HG03175 (cell line): ENCODE data around the gene KRTAP2-2.

Experiments
- ATAC-seq: cut with Tn5 transposase; IDR thresholded peaks from one replicate; pipeline ENCODE4 v1.9.1; 2021; ENCODE audit warnings: mild to moderate bottlenecking, moderate library complexity; ENCODE audit not compliant: unreplicated experiment

KRTAP2-2 gene

GRCh38 chr17:41026715-41027471, 28.1 kb downstream of the KRTAP2-2 start, which contains the start of gene KRTAP1-5:
Gene KRTAP1-5 (minus strand): TSS chr17:41027208. CDS start chr17:41027155, 53 bp downstream.
- no peak for ATAC-seq

- ATAC-seq, result no peak
These were observed 30.3 kb downstream of the KRTAP2-2 start for GRCh38 chr17:41024697-41025096.

DNA sequence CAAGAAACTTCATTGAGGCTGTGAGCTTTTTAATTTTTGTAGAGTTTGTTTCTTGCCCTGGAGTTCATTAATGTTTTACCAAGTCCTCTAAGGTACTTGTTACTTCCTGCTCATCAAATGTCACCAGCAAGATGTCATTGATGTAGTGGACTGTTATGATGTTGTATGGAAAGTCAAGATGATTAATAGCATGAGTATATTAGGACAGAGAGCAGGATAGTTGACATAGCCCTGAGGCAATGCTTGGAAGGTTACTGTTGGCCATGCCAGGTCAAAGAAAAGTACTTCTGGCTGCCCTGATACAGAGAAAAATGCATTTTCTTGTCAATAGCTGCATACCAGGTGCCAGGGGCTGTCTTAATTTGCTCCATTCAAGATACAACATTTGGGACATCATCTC, 34.7 kb downstream of the KRTAP2-2 start:
- ATAC-seq, result no peak

DNA sequence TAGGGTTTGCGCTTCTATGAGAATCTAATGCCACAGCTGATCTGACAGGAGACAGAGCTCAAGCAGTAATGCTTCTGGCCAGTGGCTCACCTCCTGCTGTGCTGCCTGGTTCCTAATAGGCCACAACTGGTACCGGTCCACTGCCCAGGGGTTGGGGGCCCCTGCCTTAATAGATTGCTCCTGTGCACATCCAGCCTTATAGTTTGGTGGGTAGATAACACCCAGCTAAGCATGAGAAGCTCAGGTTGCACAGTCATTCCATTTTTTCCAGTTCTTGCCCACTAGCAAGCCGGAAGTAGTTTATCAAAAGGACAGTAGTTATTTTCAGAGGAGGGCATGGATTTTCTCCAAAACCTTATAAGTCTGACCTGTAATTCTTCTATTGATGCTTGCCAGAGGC, 35.6 kb downstream of the KRTAP2-2 start:
- no peak for ATAC-seq

DNA sequence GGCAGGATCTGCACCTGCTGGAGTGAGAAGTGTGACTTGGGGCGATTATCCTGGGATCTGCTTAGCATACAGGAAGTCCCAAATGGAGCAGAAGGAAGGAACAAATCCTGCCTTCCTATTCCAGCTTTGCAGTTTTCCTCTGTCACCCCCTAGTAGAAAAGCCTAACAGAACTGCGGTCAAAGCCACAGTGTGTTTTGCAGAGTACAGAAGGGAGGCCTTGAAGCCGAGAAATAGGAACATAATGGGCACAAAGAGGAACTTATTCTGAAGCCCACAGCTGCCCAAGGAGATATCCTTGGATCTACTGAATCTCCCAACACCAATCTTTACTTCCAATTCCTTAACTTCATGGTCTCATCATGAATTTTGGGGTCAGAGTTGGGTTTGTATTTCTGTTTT, 36.5 kb downstream of the KRTAP2-2 start:
- no peak for ATAC-seq

GRCh38 chr17:41016578-41017215, 38.3 kb downstream of the KRTAP2-2 start:
- no peak for ATAC-seq

DNA sequence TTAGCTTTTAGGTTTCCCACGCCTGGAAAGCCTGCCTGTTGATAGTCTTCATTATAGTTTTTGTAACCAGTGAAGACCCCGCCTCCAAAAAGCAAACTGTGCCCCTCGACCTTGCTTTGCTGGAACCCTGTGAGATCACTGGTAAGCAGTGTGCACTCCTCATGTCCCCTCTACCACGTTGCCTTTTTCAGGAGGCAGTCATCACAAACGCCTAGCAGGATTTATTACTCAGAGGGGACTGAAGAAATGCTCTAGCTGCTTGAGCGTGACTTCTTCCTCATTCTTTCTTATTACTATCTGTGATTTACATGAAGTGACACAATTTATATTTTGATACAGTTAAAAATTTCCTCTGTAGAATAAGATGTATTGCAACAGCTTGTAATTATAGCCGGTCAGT, 39.6 kb downstream of the KRTAP2-2 start:
- ATAC-seq, result no peak

DNA sequence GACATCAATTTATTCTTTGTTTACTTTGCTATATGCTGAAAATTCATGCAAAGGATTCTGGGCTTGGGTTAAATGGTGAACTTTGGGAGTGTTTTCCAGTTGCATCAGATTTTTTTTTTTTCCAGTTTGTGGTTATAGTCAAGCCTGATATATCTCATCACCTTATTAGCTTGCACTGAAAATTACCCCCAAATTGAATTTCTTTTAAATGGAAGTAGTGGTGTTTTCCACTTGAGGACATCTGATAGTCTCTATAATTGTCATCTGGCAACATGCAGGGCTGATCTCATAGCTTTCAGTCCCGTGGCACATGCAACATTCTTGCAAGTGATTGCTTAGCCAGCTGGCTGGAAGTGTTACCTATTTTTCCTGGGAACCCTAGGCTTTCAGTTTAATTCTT, 41.4 kb downstream of the KRTAP2-2 start:
- no peak for ATAC-seq

- no peak for ATAC-seq
These were observed 41.8 kb downstream of the KRTAP2-2 start for GRCh38 chr17:41013181-41013580.

DNA sequence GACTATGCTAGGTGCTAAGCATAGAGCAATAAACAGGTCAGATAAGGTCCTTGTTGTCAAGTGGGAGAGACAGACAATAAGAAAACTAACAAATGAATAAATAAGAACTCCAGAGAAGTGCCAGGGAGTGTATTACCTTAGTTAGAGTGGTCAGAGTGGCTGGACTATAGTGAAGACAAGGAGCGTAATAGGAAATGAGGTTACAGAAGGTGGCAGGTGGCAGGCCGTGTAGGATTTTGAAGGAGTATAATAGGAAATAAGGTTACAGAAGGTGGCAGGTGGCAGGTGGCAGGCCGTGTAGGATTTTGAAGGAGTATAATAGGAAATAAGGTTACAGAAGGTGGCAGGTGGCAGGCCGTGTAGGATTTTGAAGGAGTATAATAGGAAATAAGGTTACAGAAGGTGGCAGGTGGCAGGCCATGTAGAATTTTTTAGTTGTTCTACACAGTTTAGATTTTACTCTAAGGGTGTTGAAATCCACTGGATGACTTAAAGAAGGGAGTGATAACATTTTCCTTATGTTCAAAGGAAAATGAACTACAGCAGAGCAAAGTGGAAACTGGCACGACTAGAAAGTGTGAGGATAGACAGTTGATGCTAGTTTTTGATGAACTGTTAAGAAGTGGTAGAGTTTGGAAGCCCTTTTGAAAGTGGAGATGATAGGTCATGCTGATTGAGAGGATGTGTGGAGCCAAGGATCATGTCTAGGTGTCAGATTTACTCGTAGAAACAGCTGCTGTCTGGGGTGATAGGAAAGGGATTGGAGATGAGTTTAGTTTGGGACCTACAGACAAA, 42.5 kb downstream of the KRTAP2-2 start:
- no peak for ATAC-seq

DNA sequence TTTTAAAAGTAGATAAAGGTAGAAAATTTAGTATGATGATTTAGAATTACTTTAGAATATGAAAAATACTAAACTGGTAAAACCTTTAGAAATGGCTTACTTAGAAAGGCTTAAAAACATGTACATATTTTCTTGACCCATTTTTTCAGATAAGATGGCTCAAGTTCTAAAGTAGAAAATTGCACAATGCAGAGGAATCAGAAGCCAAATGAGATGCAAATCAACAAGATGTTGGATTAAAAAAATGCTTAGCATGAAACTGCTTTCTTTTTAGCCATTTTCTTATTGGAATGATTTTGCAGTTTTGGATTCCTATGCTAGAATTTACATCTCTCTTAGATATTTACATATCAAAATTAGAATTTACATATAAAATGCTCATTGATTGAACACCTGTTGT, 44.6 kb downstream of the KRTAP2-2 start:
- no peak for ATAC-seq

GRCh38 chr17:41009936-41010335, 45.1 kb downstream of the KRTAP2-2 start:
- no peak for ATAC-seq

- no peak for ATAC-seq
These were observed 45.7 kb downstream of the KRTAP2-2 start for GRCh38 chr17:41009301-41009760.

- ATAC-seq, result no peak
These were observed 46.2 kb downstream of the KRTAP2-2 start, which contains the start of gene KRTAP3-1 for GRCh38 chr17:41008811-41009210. Gene KRTAP3-1 (minus strand): TSS chr17:41009128. CDS start chr17:41009074, 54 bp downstream.
